Kidney (tissue), 14 donors: Measurements from ENCODE around the gene TRIP13. TPM values are rescaled to one million over a fixed set of nuclear protein-coding genes. Genes with fewer than 3 reads are reported as not detected.

ENCODE experiments used
- DNase-seq, 5 donors: peaks; one replicate each; pipeline ENCODE4 v3.0.0-alpha.2; 2013 to 2020
- FAIRE-seq: peaks from 2 replicates; lab custom pipeline; 2012; peaks lifted over from hg19 to GRCh38; lab: Jason Lieb, UNC
- H3K27ac ChIP-seq, 2 donors: one replicate each; pipeline ENCODE4 v1.7.0; 2013; ENCODE audit warnings: low read depth in 2 of 2, low read length in 2 of 2, inconsistent platforms in 1 of 2
- H3K27me3 ChIP-seq: one replicate; pipeline ENCODE4 v1.7.1; 2013; ENCODE audit warnings: low read length, inconsistent platforms; ENCODE audit not compliant: control insufficient read depth, insufficient read depth
- H3K36me3 ChIP-seq, 3 donors: one replicate each; pipeline versions ENCODE4 v1.7.0 to v1.7.1; 2013; ENCODE audit warnings: low read length in 3 of 3, control low read depth in 1 of 3, inconsistent platforms in 1 of 3; ENCODE audit not compliant: insufficient read depth in 3 of 3, control insufficient read depth in 2 of 3
- H3K4me1 ChIP-seq, 3 donors: one replicate each; pipeline versions ENCODE4 v1.7.0 to v1.7.1; 2013; ENCODE audit warnings: low read length in 3 of 3, inconsistent platforms in 1 of 3, low read depth in 1 of 3; ENCODE audit not compliant: control insufficient read depth in 2 of 3, insufficient read depth in 2 of 3
- H3K4me3 ChIP-seq, 3 donors: one replicate each; pipeline versions ENCODE4 v1.7.0 to v1.8.1; 2013; ENCODE audit warnings: low read length in 3 of 3, control low read depth in 1 of 3, inconsistent platforms in 1 of 3
- H3K9ac ChIP-seq, 3 donors: one replicate each; pipeline versions ENCODE4 v1.7.0 to v1.7.1; 2013; ENCODE audit warnings: low read length in 3 of 3, control low read depth in 1 of 3, inconsistent platforms in 1 of 3
- H3K9me3 ChIP-seq, 3 donors: one replicate each; pipeline versions ENCODE4 v1.7.0 to v1.7.1; 2013; ENCODE audit warnings: low read length in 3 of 3, control low read depth in 1 of 3, inconsistent platforms in 1 of 3; ENCODE audit not compliant: control insufficient read depth in 2 of 3, insufficient read depth in 1 of 3
- intact Hi-C: fragments of 100-400 bp; cut with DNase I; formaldehyde crosslinking; loops from one replicate; pipeline ENCODE4 v1.11.1; 2022
- polyA plus RNA-seq: library from polyadenylated mRNA; stranded (reverse); fragments of 350-450 nt; fragmentation: Illumina TruSeq; extraction: RNeasy Lipid Tissue Mini Kit (QIAGEN cat#74804); gene quantifications from one replicate; pipeline ENCODE4 v1.2.3, GENCODE V29; 2014; ENCODE audit warnings: low read depth, low replicate concordance; ENCODE audit not compliant: insufficient read depth
- total RNA-seq: library from RNA; stranded (reverse); fragmentation: NEBNext Ultra II Directional; extraction: Animal tissue kit (Norgen Biotek cat#: 25700); gene quantifications from one replicate; pipeline ENCODE4 v1.2.1, GENCODE V29; 2021
- TF ChIP-seq, protein P1 (sequence below): IDR thresholded peaks from 3 replicates; pipeline ENCODE4 v1.5.1; 2012; ENCODE audit warnings: mild to moderate bottlenecking, moderate library complexity, borderline replicate concordance; ENCODE audit not compliant: insufficient read depth; ENCODE audit errors: extremely low read depth
- donor health status: control.
- donor health status: control.
- donor health status: control.
- donor health status: control.
- donor health status: control.
- donor health status: DM: yes; HTN: yes; CAD: no.
- donor health status: Normal renal cell carcinoma (clear cell type).

The TRIP13 gene
- total and polyA plus RNA-seq, 2 donors from 2014 or later: 0.86 to 1.6 TPM

DNA sequence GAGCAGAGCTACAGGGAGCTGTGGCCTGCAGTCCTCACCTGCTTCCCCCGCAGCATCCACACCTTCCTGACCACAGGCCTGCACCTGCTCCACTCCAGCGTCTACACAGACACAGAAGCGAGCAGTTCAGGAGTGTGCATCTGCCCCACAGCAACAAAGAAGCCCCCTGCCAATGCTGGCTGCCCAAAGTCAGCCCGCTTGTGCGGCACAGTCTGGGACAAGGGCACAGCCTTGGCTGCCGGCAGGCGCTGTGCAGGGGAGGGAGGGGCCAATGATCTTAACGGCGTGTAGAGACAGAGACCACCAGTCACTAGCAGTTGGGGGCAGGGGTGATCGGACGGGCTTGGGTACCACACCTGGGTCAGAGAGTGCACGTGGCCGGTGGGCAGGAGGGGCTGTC, 6.6 kb upstream of the TRIP13 start:
- no peak overlapping the region for H3K27ac ChIP-seq
- DNase-seq (no peak), FAIRE-seq (no peak)
- TF ChIP-seq, protein P1, sequence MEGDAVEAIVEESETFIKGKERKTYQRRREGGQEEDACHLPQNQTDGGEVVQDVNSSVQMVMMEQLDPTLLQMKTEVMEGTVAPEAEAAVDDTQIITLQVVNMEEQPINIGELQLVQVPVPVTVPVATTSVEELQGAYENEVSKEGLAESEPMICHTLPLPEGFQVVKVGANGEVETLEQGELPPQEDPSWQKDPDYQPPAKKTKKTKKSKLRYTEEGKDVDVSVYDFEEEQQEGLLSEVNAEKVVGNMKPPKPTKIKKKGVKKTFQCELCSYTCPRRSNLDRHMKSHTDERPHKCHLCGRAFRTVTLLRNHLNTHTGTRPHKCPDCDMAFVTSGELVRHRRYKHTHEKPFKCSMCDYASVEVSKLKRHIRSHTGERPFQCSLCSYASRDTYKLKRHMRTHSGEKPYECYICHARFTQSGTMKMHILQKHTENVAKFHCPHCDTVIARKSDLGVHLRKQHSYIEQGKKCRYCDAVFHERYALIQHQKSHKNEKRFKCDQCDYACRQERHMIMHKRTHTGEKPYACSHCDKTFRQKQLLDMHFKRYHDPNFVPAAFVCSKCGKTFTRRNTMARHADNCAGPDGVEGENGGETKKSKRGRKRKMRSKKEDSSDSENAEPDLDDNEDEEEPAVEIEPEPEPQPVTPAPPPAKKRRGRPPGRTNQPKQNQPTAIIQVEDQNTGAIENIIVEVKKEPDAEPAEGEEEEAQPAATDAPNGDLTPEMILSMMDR: no peak
- no peak overlapping the region for H3K4me3 ChIP-seq
- no peak overlapping the region for H3K9ac ChIP-seq
- H3K4me1 ChIP-seq: peaks cover 0 to 4% (median 0%) of the 10 kb centered on the region in 3 donors
- H3K9me3 ChIP-seq: no peaks in the 10 kb centered on the region
- intact Hi-C loops: no loop called here
- H3K36me3 ChIP-seq: peaks cover 10 to 85% (median 58%) of the 10 kb centered on the region in 3 donors
- no peaks in the 10 kb centered on the region for H3K27me3 ChIP-seq

DNA sequence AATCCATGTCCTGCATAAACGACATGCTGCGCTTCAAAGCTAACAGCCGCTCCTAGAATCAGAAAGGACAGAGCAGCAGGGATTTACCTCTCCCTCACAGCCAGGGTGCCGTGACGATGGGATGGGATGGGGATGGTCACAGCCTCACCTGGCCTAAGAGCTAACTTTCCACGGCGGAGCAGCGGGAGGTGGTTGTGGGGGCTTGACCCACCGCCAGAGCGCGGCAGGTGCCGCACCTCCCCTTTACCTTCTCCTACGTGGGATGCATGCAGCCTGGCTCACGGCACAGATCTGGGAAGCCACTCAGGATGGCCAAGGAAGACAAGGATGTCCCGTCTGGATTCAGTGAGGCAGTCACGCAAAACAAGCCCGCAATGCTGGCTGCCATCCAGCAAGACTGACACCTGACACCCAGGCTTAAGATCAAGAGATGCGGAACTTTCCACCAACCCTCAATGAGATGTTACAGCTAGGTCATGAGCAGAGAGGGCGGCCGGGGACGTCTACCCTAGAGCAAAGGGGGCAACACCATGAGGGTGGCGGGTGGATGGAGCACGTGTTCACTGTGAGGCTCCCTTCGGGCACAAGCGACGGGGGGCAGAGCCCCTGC, 5.9 kb upstream of the TRIP13 start:
- no peak for FAIRE-seq
- Histone ChIP-seq H3K27ac (no peak overlapping the region), H3K27me3 (no peaks in the 10 kb centered on the region), H3K9ac (no peak overlapping the region), H3K4me1 (peaks cover 0 to 12% (median 3%) of the 10 kb centered on the region in 3 donors), H3K4me3 (no peak overlapping the region), H3K36me3 (peaks cover 10 to 78% (median 52%) of the 10 kb centered on the region in 3 donors), H3K9me3 (no peaks in the 10 kb centered on the region)
- TF ChIP-seq, protein P1: no peak
- DNase-seq: no peak
- intact Hi-C loops: no loop called here

DNA sequence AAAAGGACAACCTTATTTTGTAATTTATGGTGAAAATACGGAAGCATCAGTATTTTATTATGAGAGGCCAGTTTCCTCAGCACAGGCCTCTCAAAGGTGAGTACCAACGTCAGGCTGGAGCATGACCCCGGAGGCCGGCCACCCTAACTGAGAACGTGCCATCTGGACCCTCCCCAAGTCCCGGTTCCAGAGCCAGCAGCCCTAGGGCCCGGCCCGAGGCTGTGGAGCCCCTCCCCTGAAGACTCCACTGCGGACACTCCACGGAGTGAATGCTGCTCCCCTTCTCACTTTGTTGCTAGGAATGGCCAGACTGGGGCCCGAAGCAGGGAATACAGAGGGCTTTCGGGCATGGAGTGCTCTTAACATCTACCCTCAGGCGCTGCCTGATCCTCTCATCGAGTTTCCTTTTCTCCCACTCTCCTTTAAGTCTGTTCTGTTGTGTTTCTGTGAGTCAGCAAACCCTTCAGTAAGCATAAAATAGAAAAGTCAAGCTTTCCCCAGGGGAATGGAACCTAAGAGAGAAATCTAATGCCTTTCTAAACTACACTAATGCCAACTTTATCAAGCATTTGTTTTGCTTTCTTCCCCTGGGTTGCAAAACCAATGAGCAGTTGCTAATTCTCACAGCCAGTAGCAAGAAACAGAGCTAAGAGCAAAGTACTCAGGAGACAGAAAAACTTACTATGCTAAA, 4.6 kb upstream of the TRIP13 start:
- H3K27ac ChIP-seq: no peak overlapping the region
- TF ChIP-seq, protein P1: no peak
- H3K9me3 ChIP-seq: no peaks in the 10 kb centered on the region
- FAIRE-seq: no peak
- DNase-seq: no peak
- no peaks in the 10 kb centered on the region for H3K27me3 ChIP-seq
- H3K9ac ChIP-seq: no peak overlapping the region
- intact Hi-C loops: no loop called here
- peaks cover 7 to 69% (median 39%) of the 10 kb centered on the region in 3 donors for H3K36me3 ChIP-seq
- H3K4me1 ChIP-seq: peaks cover 0 to 17% (median 4%) of the 10 kb centered on the region in 3 donors
- no peak overlapping the region for H3K4me3 ChIP-seq
